Esophagus muscularis mucosa (tissue), 4 donors: ENCODE results near the gene PLEKHD1. TPM values are rescaled to one million over a fixed set of nuclear protein-coding genes. Genes with fewer than 3 reads are reported as not detected.

Experiments used
- DNase-seq: peaks from one replicate; pipeline ENCODE4 v3.0.0-alpha.2; 2017; ENCODE audit errors: extremely low spot score
- H3K27ac ChIP-seq, 4 donors: fragments of 200-600 bp; sonication (generic); replicated peaks in 1 of 4; 1 replicate in 3 of 4; 2 replicates in 1 of 4; pipeline ENCODE4 v1.5.1; 2016 to 2019; ENCODE audit warnings: mild to moderate bottlenecking in 1 of 4
- H3K27me3 ChIP-seq, 4 donors: fragments of 200-600 bp; sonication (generic); one replicate each; pipeline versions ENCODE4 v1.5.1 to v1.6.0; 2016 to 2019
- H3K36me3 ChIP-seq, 4 donors: fragments of 200-600 bp; sonication (generic); one replicate each; pipeline ENCODE4 v1.5.1; 2016 to 2019
- H3K4me1 ChIP-seq, 4 donors: fragments of 200-600 bp; sonication (generic); one replicate each; pipeline ENCODE4 v1.5.1; 2016 to 2019
- H3K4me3 ChIP-seq, 4 donors: fragments of 200-600 bp; sonication (generic); 1 replicate in 2 of 4; 2 replicates in 2 of 4; pipeline ENCODE4 v1.5.1; 2016 to 2019; ENCODE audit warnings: mild to moderate bottlenecking in 4 of 4, moderate library complexity in 1 of 4
- H3K9me3 ChIP-seq, 4 donors: fragments of 200-600 bp; sonication (generic); 1 replicate in 3 of 4; 2 replicates in 1 of 4; pipeline ENCODE4 v1.5.1; 2016 to 2019
- EP300 ChIP-seq: sonication (generic); formaldehyde crosslinking; IDR thresholded peaks from one replicate; pipeline ENCODE4 v1.6.1; 2017; ENCODE audit warnings: antibody characterized with exemption
- POLR2A ChIP-seq: fragments of 450-650 bp; IDR thresholded peaks from one replicate; pipeline ENCODE4 v1.6.1; 2017; ENCODE audit warnings: antibody characterized with exemption, moderate library complexity, mild to moderate bottlenecking, low read depth
- POLR2AphosphoS5 ChIP-seq, 2 donors: sonication (generic); formaldehyde crosslinking; IDR thresholded peaks; one replicate each; pipeline ENCODE4 v1.6.1; 2017; ENCODE audit warnings: antibody characterized with exemption in 2 of 2
- WGBS: methylation state at CpG from one replicate; pipeline ENCODE4 v1.1.5; 2018; 5-methylcytosine and 5-hydroxymethylcytosine counted together
- intact Hi-C: fragments of 100-400 bp; cut with DNase I; formaldehyde crosslinking; loops from one replicate; pipeline ENCODE4 v1.15.1; 2023
- total RNA-seq, 4 donors: library from RNA; depleted of rRNA; stranded (reverse); fragments of >200 nt; gene quantifications; one replicate each; pipeline versions ENCODE4 v1.1.0 to v1.2.1, GENCODE V29; 2016
- TF ChIP-seq, protein P1 (sequence below), 3 experiments: fragments of 200-600 bp in 2 of 3; fragments of 450-650 bp in 1 of 3; sonication (generic) in 2 of 3; IDR thresholded peaks; one replicate each; pipeline ENCODE4 v1.5.1; 2017 to 2019; ENCODE audit warnings: antibody characterized with exemption in 3 of 3, mild to moderate bottlenecking in 2 of 3, moderate library complexity in 1 of 3

PLEKHD1 gene
- total RNA-seq, 4 donors from 2014 or later, result 0.17 TPM; not detected in 3

GRCh38 chr14:69518289-69519101 lies 34.0 kb downstream of the PLEKHD1 start:
- H3K4me1 ChIP-seq, result no peaks in the 10 kb centered on the region
- intact Hi-C loops, result no loop called here
- no peaks in the 10 kb centered on the region for H3K9me3 ChIP-seq
- H3K4me3 ChIP-seq, result no peak overlapping the region
- H3K27me3 ChIP-seq, result peaks cover 0 to 13% (median 0%) of the 10 kb centered on the region in 4 donors
- DNase-seq, result no peak
- no peaks in the 10 kb centered on the region for H3K36me3 ChIP-seq
- no peak overlapping the region for H3K27ac ChIP-seq
- TF ChIP-seq, protein P1, sequence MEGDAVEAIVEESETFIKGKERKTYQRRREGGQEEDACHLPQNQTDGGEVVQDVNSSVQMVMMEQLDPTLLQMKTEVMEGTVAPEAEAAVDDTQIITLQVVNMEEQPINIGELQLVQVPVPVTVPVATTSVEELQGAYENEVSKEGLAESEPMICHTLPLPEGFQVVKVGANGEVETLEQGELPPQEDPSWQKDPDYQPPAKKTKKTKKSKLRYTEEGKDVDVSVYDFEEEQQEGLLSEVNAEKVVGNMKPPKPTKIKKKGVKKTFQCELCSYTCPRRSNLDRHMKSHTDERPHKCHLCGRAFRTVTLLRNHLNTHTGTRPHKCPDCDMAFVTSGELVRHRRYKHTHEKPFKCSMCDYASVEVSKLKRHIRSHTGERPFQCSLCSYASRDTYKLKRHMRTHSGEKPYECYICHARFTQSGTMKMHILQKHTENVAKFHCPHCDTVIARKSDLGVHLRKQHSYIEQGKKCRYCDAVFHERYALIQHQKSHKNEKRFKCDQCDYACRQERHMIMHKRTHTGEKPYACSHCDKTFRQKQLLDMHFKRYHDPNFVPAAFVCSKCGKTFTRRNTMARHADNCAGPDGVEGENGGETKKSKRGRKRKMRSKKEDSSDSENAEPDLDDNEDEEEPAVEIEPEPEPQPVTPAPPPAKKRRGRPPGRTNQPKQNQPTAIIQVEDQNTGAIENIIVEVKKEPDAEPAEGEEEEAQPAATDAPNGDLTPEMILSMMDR (IDR thresholded peaks at IDR 0.05), result no peak
- TF ChIP-seq POLR2A (no peak), EP300 (no peak), POLR2AphosphoS5 (IDR thresholded peaks at IDR 0.05) (no peak)
- 68% methylated on average over 4 of the region's 4 CpGs for WGBS

GRCh38 chr14:69519204-69520100 lies 34.9 kb downstream of the PLEKHD1 start:
- intact Hi-C loops, result no loop called here
- no peak for DNase-seq
- H3K36me3 ChIP-seq, result no peaks in the 10 kb centered on the region
- no peak overlapping the region for H3K27ac ChIP-seq
- no peak overlapping the region for H3K4me3 ChIP-seq
- H3K9me3 ChIP-seq, result no peaks in the 10 kb centered on the region
- no peak for TF ChIP-seq POLR2A
- TF ChIP-seq POLR2AphosphoS5 (IDR thresholded peaks at IDR 0.05), result no peak
- no peak for TF ChIP-seq EP300
- TF ChIP-seq, protein P1 (IDR thresholded peaks at IDR 0.05), result no peak
- peaks cover 0 to 13% (median 0%) of the 10 kb centered on the region in 4 donors for H3K27me3 ChIP-seq
- WGBS, result 86% methylated on average over 22 of the region's 22 CpGs
- no peaks in the 10 kb centered on the region for H3K4me1 ChIP-seq

GRCh38 chr14:69522026-69522425 lies 37.5 kb downstream of the PLEKHD1 start:
- no peak for TF ChIP-seq EP300
- TF ChIP-seq, protein P1 (IDR thresholded peaks at IDR 0.05), result no peak
- TF ChIP-seq POLR2AphosphoS5 (IDR thresholded peaks at IDR 0.05), result no peak
- TF ChIP-seq POLR2A, result no peak
- no peaks in the 10 kb centered on the region for H3K36me3 ChIP-seq
- no peak overlapping the region for H3K27ac ChIP-seq
- peaks cover 0 to 12% (median 0%) of the 10 kb centered on the region in 4 donors for H3K27me3 ChIP-seq
- 93% methylated on average over 6 of the region's 6 CpGs for WGBS
- H3K4me3 ChIP-seq, result no peak overlapping the region
- intact Hi-C loops, result no loop called here
- DNase-seq, result no peak
- no peaks in the 10 kb centered on the region for H3K4me1 ChIP-seq
- no peaks in the 10 kb centered on the region for H3K9me3 ChIP-seq

- intact Hi-C loops, result no loop called here
- Histone ChIP-seq H3K36me3 (no peaks in the 10 kb centered on the region), H3K4me1 (no peaks in the 10 kb centered on the region), H3K9me3 (no peaks in the 10 kb centered on the region), H3K27ac (no peak overlapping the region), H3K4me3 (no peak overlapping the region), H3K27me3 (peaks cover 0 to 18% (median 0%) of the 10 kb centered on the region in 4 donors)
- TF ChIP-seq, protein P1 (IDR thresholded peaks at IDR 0.05), result no peak
- TF ChIP-seq POLR2AphosphoS5 (IDR thresholded peaks at IDR 0.05) (no peak), EP300 (no peak), POLR2A (no peak)
- no peak for DNase-seq
- WGBS, result 91% methylated on average over 6 of the region's 6 CpGs
Measured at GRCh38 chr14:69525896-69526295, 41.4 kb downstream of the PLEKHD1 start.
